Natural killer cell (primary cell): ENCODE measurements around the gene ENPP5. TPM values are rescaled to one million over a fixed set of nuclear protein-coding genes. Genes with fewer than 3 reads are reported as not detected.

Experiments
- ATAC-seq, 3 donors: fragments of 150-1000 bp in 2 of 3; fragments of 200-7000 bp in 1 of 3; cut with Tn5 transposase; 1 replicate in 1 of 3; 2 replicates in 2 of 3; pipeline ENCODE4 v1.10.0; 2021; ENCODE audit warnings: mild to moderate bottlenecking in 2 of 3, moderate library complexity in 2 of 3
- DNase-seq, 2 donors: peaks; one replicate each; pipeline versions ENCODE4 v3.0.0 to v3.0.0-alpha.2; 2013 to 2021; ENCODE audit warnings: mixed read lengths in 1 of 2
- H3K27ac ChIP-seq: one replicate; pipeline ENCODE4 v1.5.1; 2013; ENCODE audit warnings: mild to moderate bottlenecking, low read length
- H3K27me3 ChIP-seq: one replicate; pipeline ENCODE4 v1.6.1; 2013; ENCODE audit warnings: low read length; ENCODE audit not compliant: control insufficient read depth, insufficient read depth
- H3K36me3 ChIP-seq: one replicate; pipeline ENCODE4 v1.6.1; 2013; ENCODE audit warnings: low read length; ENCODE audit not compliant: control insufficient read depth, insufficient read depth
- H3K4me1 ChIP-seq: one replicate; pipeline ENCODE4 v1.6.1; 2013; ENCODE audit warnings: low read length; ENCODE audit not compliant: control insufficient read depth, insufficient read depth
- H3K4me3 ChIP-seq: one replicate; pipeline ENCODE4 v1.5.1; 2013; ENCODE audit warnings: low read length
- H3K9me3 ChIP-seq: one replicate; pipeline ENCODE4 v1.6.1; 2013; ENCODE audit warnings: low read length; ENCODE audit not compliant: control insufficient read depth, insufficient read depth
- H3K27ac Mint-ChIP-seq, 2 donors: one replicate each; pipeline ENCODE4 v1.8.0; 2022; ENCODE audit warnings: mild to moderate bottlenecking in 2 of 2, mixed read lengths in 2 of 2, moderate library complexity in 1 of 2
- H3K27me3 Mint-ChIP-seq, 2 donors: one replicate each; pipeline ENCODE4 v1.8.0; 2022; ENCODE audit warnings: low read depth in 2 of 2, mixed read lengths in 2 of 2
- H3K36me3 Mint-ChIP-seq: one replicate; pipeline ENCODE4 v1.8.0; 2022; ENCODE audit warnings: mixed read lengths
- H3K4me1 Mint-ChIP-seq, 2 donors: one replicate each; pipeline ENCODE4 v1.8.0; 2022; ENCODE audit warnings: mixed read lengths in 2 of 2
- H3K4me3 Mint-ChIP-seq: one replicate; pipeline ENCODE4 v1.8.0; 2022; ENCODE audit warnings: mild to moderate bottlenecking, moderate library complexity, mixed read lengths
- H3K9me3 Mint-ChIP-seq, 2 donors: one replicate each; pipeline ENCODE4 v1.8.0; 2022; ENCODE audit warnings: mixed read lengths in 2 of 2
- WGBS: methylation state at CpG from one replicate; pipeline ENCODE4 v1.1.7; 2013; ENCODE audit warnings: missing lambda C conversion rate; ENCODE audit not compliant: insufficient coverage; 5-methylcytosine and 5-hydroxymethylcytosine counted together
- intact Hi-C: fragments of 100-400 bp; cut with micrococcal nuclease; formaldehyde crosslinking; loops from one replicate; pipeline ENCODE4 v1.14.2; 2022
- total RNA-seq, 4 donors: library from RNA; stranded (reverse); fragments of 120-200 nt in 1 of 4; gene quantifications; one replicate each; pipeline versions ENCODE4 v1.2.3 to v1.2.4, GENCODE V29; 2013 to 2022
- TF ChIP-seq, protein P1 (sequence below): fragments of 200-600 bp; IDR thresholded peaks from one replicate; pipeline ENCODE4 v1.8.0; 2022; ENCODE audit warnings: antibody characterized with exemption

ENPP5 gene
- total RNA-seq, 3 donors from 2014 or later (not counting 1 experiment from before 2014, with no cell fraction given): 9.3 to 13.4 (median 9.6) TPM

DNA sequence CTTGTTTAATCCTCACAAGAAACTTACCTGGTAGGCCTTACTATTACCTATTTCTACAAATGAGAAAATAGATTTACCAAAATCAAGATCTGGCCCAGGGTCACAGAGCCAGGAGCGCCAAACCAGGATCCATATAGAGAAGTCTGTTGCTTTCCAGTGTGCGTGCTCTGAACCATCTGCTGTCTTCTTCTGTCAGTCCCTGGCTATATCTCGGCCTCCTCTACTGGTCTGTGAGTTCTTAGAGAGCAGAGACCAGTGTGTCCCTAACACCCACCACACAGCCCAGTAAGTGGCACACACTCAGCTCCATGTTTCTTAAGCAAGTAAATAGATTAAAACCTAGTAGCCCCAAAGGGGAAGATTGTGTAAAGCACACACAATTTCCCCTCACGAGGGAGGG, 18.9 kb upstream of the ENPP5 start:
- Mint-ChIP-seq H3K4me1 (no peaks in the 10 kb centered on the region), H3K36me3 (no peaks in the 10 kb centered on the region), H3K27ac (no peak overlapping the region), H3K27me3 (peaks cover 6 to 8% of the 10 kb centered on the region in 2 donors), H3K4me3 (no peak overlapping the region), H3K9me3 (no peaks in the 10 kb centered on the region)
- TF ChIP-seq, protein P1, sequence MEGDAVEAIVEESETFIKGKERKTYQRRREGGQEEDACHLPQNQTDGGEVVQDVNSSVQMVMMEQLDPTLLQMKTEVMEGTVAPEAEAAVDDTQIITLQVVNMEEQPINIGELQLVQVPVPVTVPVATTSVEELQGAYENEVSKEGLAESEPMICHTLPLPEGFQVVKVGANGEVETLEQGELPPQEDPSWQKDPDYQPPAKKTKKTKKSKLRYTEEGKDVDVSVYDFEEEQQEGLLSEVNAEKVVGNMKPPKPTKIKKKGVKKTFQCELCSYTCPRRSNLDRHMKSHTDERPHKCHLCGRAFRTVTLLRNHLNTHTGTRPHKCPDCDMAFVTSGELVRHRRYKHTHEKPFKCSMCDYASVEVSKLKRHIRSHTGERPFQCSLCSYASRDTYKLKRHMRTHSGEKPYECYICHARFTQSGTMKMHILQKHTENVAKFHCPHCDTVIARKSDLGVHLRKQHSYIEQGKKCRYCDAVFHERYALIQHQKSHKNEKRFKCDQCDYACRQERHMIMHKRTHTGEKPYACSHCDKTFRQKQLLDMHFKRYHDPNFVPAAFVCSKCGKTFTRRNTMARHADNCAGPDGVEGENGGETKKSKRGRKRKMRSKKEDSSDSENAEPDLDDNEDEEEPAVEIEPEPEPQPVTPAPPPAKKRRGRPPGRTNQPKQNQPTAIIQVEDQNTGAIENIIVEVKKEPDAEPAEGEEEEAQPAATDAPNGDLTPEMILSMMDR: no peak
- H3K9me3 ChIP-seq: no peaks in the 10 kb centered on the region
- H3K4me3 ChIP-seq: no peak overlapping the region
- no peaks in the 10 kb centered on the region for H3K27me3 ChIP-seq
- no peaks in the 10 kb centered on the region for H3K4me1 ChIP-seq
- WGBS: 94% methylated on average over 4 of the region's 4 CpGs
- intact Hi-C loops: no loop called here
- DNase-seq (no peak), ATAC-seq (no peak)
- H3K27ac ChIP-seq: no peak overlapping the region
- H3K36me3 ChIP-seq: no peaks in the 10 kb centered on the region

DNA sequence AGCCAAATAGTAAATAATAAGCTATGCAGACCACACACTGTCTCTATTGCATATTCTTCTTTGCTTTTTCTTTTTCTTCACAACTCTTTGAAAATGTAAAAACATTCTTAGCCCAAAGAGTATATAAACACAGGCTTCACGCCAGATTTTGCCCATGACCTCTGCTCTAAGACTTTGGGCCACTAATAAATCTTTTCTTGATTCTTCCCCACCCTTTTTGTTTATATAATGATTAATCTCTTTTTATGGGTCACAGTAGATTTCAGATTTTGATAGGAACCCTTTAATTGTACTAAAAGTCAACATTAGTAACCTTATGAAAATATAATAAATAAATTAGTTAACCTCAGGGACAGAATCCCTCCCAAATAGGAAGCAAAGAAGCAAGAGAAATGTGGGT, 15.8 kb upstream of the ENPP5 start:
- TF ChIP-seq, protein P1: no peak
- no peak overlapping the region for H3K27ac Mint-ChIP-seq
- peaks cover 12% of the 10 kb centered on the region for H3K36me3 Mint-ChIP-seq
- no peak overlapping the region for H3K4me3 Mint-ChIP-seq
- peaks cover 2 to 28% of the 10 kb centered on the region in 2 donors for H3K27me3 Mint-ChIP-seq
- Histone ChIP-seq H3K4me3 (no peak overlapping the region), H3K27me3 (no peaks in the 10 kb centered on the region), H3K27ac (no peak overlapping the region), H3K9me3 (no peaks in the 10 kb centered on the region), H3K4me1 (no peaks in the 10 kb centered on the region), H3K36me3 (no peaks in the 10 kb centered on the region)
- H3K9me3 Mint-ChIP-seq: no peaks in the 10 kb centered on the region
- WGBS: 100% methylated on average over 1 of the region's 1 CpG
- H3K4me1 Mint-ChIP-seq: no peaks in the 10 kb centered on the region
- DNase-seq (no peak), ATAC-seq (no peak)
- intact Hi-C loops: no loop called here

DNA sequence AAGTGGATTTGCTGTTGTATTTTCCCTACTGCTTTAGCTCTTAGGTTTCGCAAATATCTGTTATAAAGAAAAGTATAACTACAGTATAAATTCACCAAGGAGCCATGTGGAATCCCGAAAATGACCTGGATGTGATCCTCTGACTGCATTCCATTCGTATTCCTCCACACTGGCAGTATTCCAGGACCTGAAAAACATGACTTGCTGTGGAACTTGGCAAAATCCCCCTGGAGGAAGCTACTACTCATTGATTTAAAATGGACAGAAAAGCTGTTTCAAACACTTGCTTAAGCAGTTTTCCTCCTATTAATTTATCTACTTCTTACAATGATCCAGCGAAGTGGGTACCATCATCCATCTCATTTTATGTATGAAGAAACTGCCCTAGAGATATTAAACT, 13.3 kb upstream of the ENPP5 start:
- peaks cover 12% of the 10 kb centered on the region for H3K36me3 Mint-ChIP-seq
- H3K4me3 Mint-ChIP-seq: no peak overlapping the region
- H3K4me1 Mint-ChIP-seq: peaks cover under 1 to 10% of the 10 kb centered on the region in 2 donors
- ATAC-seq (no peak), DNase-seq (no peak)
- Histone ChIP-seq H3K27me3 (no peaks in the 10 kb centered on the region), H3K36me3 (no peaks in the 10 kb centered on the region), H3K9me3 (no peaks in the 10 kb centered on the region), H3K4me3 (no peak overlapping the region), H3K27ac (no peak overlapping the region), H3K4me1 (no peaks in the 10 kb centered on the region)
- TF ChIP-seq, protein P1: no peak
- H3K9me3 Mint-ChIP-seq: no peaks in the 10 kb centered on the region
- no peak overlapping the region for H3K27ac Mint-ChIP-seq
- peaks cover 2 to 28% of the 10 kb centered on the region in 2 donors for H3K27me3 Mint-ChIP-seq
- WGBS: 84% methylated on average over 2 of the region's 4 CpGs
- intact Hi-C loops: no loop called here

DNA sequence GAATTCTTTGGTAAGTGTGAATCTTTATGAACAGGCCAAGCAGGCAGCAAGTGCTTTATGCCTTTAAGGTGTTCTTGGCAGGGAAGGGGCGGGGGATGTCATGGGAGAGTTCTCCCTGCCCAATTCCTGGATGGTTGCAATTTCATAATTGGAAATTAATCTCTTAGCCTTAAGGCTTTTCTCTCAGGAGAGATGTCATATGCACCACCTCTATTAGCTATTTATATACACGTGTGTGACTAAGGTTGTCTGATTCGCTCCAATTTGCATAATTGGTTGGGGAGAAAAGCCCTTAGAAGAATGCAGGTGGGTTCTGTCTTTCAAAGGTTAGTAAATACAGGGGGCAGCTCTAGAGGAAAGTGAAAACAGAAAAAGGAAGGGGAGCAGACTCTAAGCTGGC, 5.2 kb upstream of the ENPP5 start:
- Histone ChIP-seq H3K36me3 (no peaks in the 10 kb centered on the region), H3K4me1 (peaks cover 34% of the 10 kb centered on the region), H3K4me3 (no peak overlapping the region), H3K27me3 (no peaks in the 10 kb centered on the region), H3K9me3 (no peaks in the 10 kb centered on the region), H3K27ac (peak overlapping the region; percentile 3)
- Mint-ChIP-seq H3K36me3 (no peaks in the 10 kb centered on the region), H3K27ac (peak overlapping the region; percentile 93 to 99), H3K4me3 (peak overlapping the region; percentile 86), H3K4me1 (peaks cover 73 to 82% of the 10 kb centered on the region in 2 donors), H3K27me3 (no peaks in the 10 kb centered on the region), H3K9me3 (no peaks in the 10 kb centered on the region)
- WGBS: 48% methylated on average over 3 of the region's 3 CpGs
- DNase-seq (peak in 1 of 2 donors; percentile 6), ATAC-seq (peak in 2 of 3 donors; percentile 11)
- TF ChIP-seq, protein P1: no peak
- intact Hi-C loops: loop anchor here (5.0 kb wide), 1 partner anchor 164 kb away; no protein-coding TSS in a partner anchor
